Measurements from ENCODE around the gene BIRC6.

- TF ChIP-seq MAZ (IDR thresholded peaks at IDR 0.05; ENCODE audit: borderline replicate concordance, low read depth, low read length) (no peak), POLR2A (IDR thresholded peaks at IDR 0.05; ENCODE audit: low read depth, low read length) (no peak), CEBPB (IDR thresholded peaks at IDR 0.05; ENCODE audit: low read depth, low read length) (no peak), SMC3 (IDR thresholded peaks at IDR 0.05; ENCODE audit: low read depth, low read length) (no peak), MXI1 (IDR thresholded peaks at IDR 0.05; ENCODE audit: borderline replicate concordance, low read depth, low read length) (no peak), RFX5 (IDR thresholded peaks at IDR 0.05; ENCODE audit: low read depth, low read length) (no peak), RAD21 (IDR thresholded peaks at IDR 0.05; ENCODE audit: low read length) (no peak)
- TF ChIP-seq, protein P1, sequence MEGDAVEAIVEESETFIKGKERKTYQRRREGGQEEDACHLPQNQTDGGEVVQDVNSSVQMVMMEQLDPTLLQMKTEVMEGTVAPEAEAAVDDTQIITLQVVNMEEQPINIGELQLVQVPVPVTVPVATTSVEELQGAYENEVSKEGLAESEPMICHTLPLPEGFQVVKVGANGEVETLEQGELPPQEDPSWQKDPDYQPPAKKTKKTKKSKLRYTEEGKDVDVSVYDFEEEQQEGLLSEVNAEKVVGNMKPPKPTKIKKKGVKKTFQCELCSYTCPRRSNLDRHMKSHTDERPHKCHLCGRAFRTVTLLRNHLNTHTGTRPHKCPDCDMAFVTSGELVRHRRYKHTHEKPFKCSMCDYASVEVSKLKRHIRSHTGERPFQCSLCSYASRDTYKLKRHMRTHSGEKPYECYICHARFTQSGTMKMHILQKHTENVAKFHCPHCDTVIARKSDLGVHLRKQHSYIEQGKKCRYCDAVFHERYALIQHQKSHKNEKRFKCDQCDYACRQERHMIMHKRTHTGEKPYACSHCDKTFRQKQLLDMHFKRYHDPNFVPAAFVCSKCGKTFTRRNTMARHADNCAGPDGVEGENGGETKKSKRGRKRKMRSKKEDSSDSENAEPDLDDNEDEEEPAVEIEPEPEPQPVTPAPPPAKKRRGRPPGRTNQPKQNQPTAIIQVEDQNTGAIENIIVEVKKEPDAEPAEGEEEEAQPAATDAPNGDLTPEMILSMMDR (conservative IDR thresholded peaks at IDR 0.05; ENCODE audit: low read depth, low read length), result no peak
Measured at GRCh38 chr2:32404691-32405090, 47.9 kb downstream of the BIRC6 start.
